Activated CD4-positive, alpha-beta T cell treated with anti-CD3 and anti-CD28 coated beads, Interleukin-2, amount 10 ng/mL, durations not matched to agents 7 days and 5 days (primary cell): ENCODE measurements around the gene NR1D2. TPM values are rescaled to one million over a fixed set of nuclear protein-coding genes. Genes with fewer than 3 reads are reported as not detected.

Experiments used
- CTCF ChIA-PET: fragments of 350-600 bp; sonication (Branson Sonifier 250); formaldehyde crosslinking; loops from one replicate; lab custom pipeline; 2021; ENCODE audit warnings: antibody characterized with exemption; lab: Charles Lee
- POLR2A ChIA-PET: fragments of 350-600 bp; sonication (Branson Sonifier 250); formaldehyde crosslinking; loops from one replicate; lab custom pipeline; 2021; ENCODE audit warnings: antibody characterized with exemption; lab: Charles Lee
- DNase-seq: peaks from one replicate; pipeline ENCODE4 v3.0.0-alpha.2; 2020
- H3K27ac Mint-ChIP-seq: one replicate; pipeline ENCODE4 v1.8.0; 2021; ENCODE audit warnings: mild to moderate bottlenecking, moderate library complexity, mixed read lengths
- H3K27me3 Mint-ChIP-seq: one replicate; pipeline ENCODE4 v1.8.0; 2021; ENCODE audit warnings: mixed read lengths
- H3K36me3 Mint-ChIP-seq: one replicate; pipeline ENCODE4 v1.8.0; 2021; ENCODE audit warnings: low read depth, mixed read lengths
- H3K4me1 Mint-ChIP-seq: one replicate; pipeline ENCODE4 v1.8.0; 2021; ENCODE audit warnings: mixed read lengths
- H3K4me3 Mint-ChIP-seq: one replicate; pipeline ENCODE4 v1.8.0; 2021; ENCODE audit warnings: mild to moderate bottlenecking, moderate library complexity, mixed read lengths
- H3K9me3 Mint-ChIP-seq: one replicate; pipeline ENCODE4 v1.8.0; 2021; ENCODE audit warnings: mixed read lengths
- total RNA-seq, 2 experiments: library from RNA; stranded (reverse); gene quantifications; one replicate each; pipeline ENCODE4 v1.2.3, GENCODE V29; 2021

NR1D2 gene
- total RNA-seq, 2 experiments from 2014 or later, result 5.9 TPM

DNA sequence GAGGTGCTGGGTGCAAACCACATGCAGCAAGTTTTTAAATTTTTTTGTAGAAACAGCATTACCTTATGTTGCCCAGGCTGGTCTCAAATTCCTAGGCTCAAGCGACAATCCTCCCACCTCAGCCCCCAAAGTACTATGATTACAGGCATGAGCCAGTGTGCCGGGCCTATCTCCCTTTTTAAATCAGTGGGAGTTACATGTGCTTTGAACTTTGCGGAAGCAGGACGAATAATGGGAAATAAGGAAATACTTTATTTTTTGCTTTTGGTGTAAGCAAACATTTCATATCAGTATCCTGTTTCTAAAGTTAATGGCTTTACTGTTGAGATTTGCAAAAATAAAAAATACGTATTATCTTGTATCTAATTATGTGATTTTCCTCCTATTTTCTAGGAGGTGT, 9.1 kb downstream of the NR1D2 start:
- Mint-ChIP-seq H3K4me1 (peaks cover 32% of the 10 kb centered on the region), H3K9me3 (peaks cover 2% of the 10 kb centered on the region), H3K4me3 (no peak overlapping the region), H3K27me3 (no peaks in the 10 kb centered on the region), H3K27ac (no peak overlapping the region), H3K36me3 (peaks cover 1% of the 10 kb centered on the region)
- CTCF ChIA-PET, result no interaction called here
- no peak for DNase-seq
- POLR2A ChIA-PET, result no interaction called here

DNA sequence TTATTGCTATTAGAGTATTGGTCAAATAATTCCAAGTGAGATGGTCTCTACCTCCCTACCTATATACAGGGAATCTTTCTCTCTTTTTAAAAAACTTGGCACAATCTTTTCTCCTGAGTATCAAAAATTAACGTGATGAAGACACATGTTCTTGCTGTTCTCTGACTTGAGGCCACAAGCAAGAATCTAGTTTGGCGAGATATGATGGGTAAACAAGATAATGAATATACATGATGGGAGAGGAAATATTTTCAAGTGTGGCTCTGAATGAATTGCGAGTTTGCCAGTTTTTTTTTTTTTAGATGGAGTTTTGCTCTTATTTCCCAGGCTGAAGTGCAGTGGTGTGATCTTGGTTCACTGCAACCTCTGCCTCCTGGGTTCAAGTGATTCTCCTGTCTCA, 11.6 kb downstream of the NR1D2 start:
- peaks cover 11% of the 10 kb centered on the region for H3K4me1 Mint-ChIP-seq
- no peak overlapping the region for H3K4me3 Mint-ChIP-seq
- DNase-seq, result no peak
- ChIA-PET POLR2A (interaction anchor here (0.6 kb wide), 1 partner anchor 10 kb away, joined by 4 read pairs; no protein-coding TSS in a partner anchor), CTCF (no interaction called here)
- H3K27me3 Mint-ChIP-seq, result no peaks in the 10 kb centered on the region
- H3K36me3 Mint-ChIP-seq, result no peaks in the 10 kb centered on the region
- H3K27ac Mint-ChIP-seq, result no peak overlapping the region
- no peaks in the 10 kb centered on the region for H3K9me3 Mint-ChIP-seq

DNA sequence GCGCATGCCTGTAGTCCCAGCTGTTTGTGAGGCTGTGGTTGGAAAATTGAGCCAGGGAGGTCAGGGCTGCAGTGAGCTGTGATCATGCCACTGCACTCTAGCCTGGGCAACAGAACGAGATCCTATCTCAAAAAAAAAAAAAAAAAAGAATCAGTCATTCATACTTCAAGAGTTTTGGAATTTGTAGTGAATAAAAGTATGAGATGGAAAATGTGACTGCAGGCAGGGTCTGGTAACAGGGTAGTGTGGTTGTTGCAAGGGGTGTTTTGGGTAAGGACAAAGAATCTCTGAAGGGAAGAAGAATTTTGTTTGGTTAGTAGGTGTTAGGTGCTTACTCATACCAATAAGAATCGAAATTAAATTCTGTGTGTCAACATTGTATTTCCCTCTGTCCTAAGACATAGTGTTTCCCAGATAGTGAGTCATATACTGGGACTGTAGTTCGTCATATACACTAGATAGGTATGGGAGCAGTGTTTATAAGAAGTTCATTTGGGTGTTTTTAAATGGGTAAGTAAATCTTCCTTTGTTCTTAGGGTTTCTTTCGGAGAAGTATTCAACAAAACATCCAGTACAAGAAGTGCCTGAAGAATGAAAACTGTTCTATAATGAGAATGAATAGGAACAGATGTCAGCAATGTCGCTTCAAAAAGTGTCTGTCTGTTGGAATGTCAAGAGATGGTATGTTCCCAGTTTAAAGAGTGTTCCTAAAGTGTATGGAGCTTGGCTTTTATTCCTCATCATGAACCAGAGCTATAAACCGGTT, 14.2 kb downstream of the NR1D2 start:
- Mint-ChIP-seq H3K36me3 (peaks cover 6% of the 10 kb centered on the region), H3K4me3 (no peak overlapping the region), H3K27ac (no peak overlapping the region), H3K9me3 (no peaks in the 10 kb centered on the region), H3K4me1 (peaks cover 3% of the 10 kb centered on the region), H3K27me3 (no peaks in the 10 kb centered on the region)
- CTCF ChIA-PET, result interaction anchor here (0.7 to 1.6 kb wide), 2 partner anchors 9 to 35 kb away, joined by 3 to 4 read pairs; no protein-coding TSS in a partner anchor
- POLR2A ChIA-PET, result no interaction called here
- no peak for DNase-seq

DNA sequence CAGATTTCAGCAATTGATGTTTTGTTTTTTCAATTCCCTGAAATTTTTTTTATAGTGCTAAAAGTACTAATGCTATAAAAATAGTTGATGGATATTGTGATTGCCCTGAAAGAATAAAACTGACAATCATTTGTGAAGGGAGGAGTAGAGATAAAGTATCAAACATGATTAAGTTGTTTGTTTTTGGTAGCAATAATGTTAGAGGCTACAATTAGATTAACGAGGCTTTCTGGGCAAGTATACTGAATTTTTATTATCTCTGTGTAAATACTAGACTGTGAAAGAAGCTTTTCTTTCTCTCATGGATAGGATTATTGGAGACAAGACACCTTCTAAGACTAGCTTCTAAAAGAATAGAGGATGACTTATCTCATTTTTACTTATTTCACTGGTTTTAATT, 15.6 kb downstream of the NR1D2 start:
- Mint-ChIP-seq H3K4me1 (peaks cover 3% of the 10 kb centered on the region), H3K36me3 (peaks cover 12% of the 10 kb centered on the region), H3K9me3 (no peaks in the 10 kb centered on the region), H3K27me3 (no peaks in the 10 kb centered on the region), H3K27ac (no peak overlapping the region), H3K4me3 (no peak overlapping the region)
- POLR2A ChIA-PET, result no interaction called here
- DNase-seq, result no peak
- CTCF ChIA-PET, result no interaction called here

DNA sequence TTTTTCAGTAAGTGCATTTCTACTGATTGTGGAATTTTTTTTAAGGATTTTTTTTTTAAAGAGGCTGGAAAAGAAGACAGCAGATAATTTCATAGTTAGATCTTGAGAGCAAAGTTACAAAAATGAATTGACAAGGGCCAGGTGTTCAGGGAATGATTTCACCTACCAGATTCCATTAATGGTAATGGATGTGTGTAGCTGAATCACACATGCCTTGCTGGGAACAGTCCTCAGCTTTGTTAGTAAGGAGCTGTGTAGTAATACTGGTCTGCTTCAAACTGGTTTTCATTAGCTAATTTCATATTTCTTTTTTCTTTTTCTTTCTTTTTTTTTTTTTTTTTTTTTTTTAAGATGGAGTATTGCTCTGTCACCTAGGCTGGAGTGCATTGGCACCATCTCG, 16.0 kb downstream of the NR1D2 start:
- Mint-ChIP-seq H3K36me3 (peaks cover 12% of the 10 kb centered on the region), H3K4me3 (no peak overlapping the region), H3K4me1 (peaks cover 3% of the 10 kb centered on the region), H3K9me3 (no peaks in the 10 kb centered on the region), H3K27ac (no peak overlapping the region), H3K27me3 (no peaks in the 10 kb centered on the region)
- ChIA-PET POLR2A (no interaction called here), CTCF (no interaction called here)
- DNase-seq, result no peak

DNA sequence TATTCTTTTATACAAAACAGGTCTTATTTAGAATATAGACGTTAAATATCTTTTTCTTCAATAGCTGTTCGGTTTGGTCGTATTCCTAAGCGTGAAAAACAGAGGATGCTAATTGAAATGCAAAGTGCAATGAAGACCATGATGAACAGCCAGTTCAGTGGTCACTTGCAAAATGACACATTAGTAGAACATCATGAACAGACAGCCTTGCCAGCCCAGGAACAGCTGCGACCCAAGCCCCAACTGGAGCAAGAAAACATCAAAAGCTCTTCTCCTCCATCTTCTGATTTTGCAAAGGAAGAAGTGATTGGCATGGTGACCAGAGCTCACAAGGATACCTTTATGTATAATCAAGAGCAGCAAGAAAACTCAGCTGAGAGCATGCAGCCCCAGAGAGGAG, 16.8 kb downstream of the NR1D2 start:
- ChIA-PET POLR2A (no interaction called here), CTCF (no interaction called here)
- H3K9me3 Mint-ChIP-seq, result no peaks in the 10 kb centered on the region
- no peak overlapping the region for H3K27ac Mint-ChIP-seq
- no peak for DNase-seq
- H3K4me1 Mint-ChIP-seq, result peaks cover 3% of the 10 kb centered on the region
- no peaks in the 10 kb centered on the region for H3K27me3 Mint-ChIP-seq
- no peak overlapping the region for H3K4me3 Mint-ChIP-seq
- H3K36me3 Mint-ChIP-seq, result peaks cover 12% of the 10 kb centered on the region

DNA sequence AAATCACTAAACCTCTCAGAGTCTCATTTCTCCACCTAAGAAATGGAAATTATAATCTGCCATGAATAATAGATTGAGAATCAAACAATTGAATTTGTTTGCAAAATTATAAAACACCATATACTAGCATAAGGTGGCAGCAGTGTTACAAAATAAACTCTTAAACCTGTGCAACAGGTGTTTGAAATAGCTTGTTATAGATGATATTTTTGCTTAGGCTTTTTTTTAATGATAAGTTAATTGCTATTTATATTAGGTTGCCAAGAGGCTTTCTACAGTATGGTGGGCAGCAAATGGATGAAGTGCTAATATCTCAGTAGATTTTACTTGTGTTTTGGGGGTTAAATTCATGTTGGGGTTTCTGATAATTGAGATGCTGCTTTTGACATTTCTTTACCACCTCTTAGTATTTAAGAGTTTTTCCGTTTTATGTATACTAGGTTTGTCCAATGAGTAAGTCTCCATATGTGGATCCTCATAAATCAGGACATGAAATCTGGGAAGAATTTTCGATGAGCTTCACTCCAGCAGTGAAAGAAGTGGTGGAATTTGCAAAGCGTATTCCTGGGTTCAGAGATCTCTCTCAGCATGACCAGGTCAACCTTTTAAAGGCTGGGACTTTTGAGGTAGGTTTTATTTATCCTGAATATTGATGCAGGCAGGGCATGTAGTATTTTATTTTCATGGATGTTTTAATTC, 19.6 kb downstream of the NR1D2 start:
- POLR2A ChIA-PET, result no interaction called here
- Mint-ChIP-seq H3K36me3 (peaks cover 18% of the 10 kb centered on the region), H3K4me1 (no peaks in the 10 kb centered on the region), H3K27me3 (no peaks in the 10 kb centered on the region), H3K9me3 (no peaks in the 10 kb centered on the region), H3K4me3 (no peak overlapping the region), H3K27ac (no peak overlapping the region)
- no peak for DNase-seq
- CTCF ChIA-PET, result interaction anchor here (1.0 kb wide), 1 partner anchor 66 kb away, joined by 3 read pairs; no protein-coding TSS in a partner anchor

DNA sequence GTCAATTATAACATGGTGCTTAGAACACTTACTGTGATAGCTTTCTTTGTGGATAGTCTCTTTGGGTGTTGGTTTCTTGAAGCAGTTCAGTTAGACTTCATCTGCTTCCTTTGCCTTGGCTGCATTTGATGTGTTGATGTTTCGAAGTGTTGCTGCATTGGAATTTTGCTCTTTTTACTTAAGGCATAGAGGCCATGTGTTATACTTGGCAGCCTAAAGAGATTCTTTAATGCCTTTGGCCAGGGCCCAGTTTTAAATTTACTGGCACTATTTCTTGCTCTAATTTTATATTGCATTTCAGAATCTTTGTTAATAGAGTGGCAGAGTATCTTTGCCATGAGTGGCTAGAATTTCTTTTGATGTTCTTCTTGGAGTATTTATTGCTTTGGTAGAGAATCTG, 21.2 kb downstream of the NR1D2 start:
- CTCF ChIA-PET, result interaction anchor here (0.6 kb wide), 1 partner anchor 14 kb away, joined by 4 read pairs; no protein-coding TSS in a partner anchor
- no peak overlapping the region for H3K27ac Mint-ChIP-seq
- no peaks in the 10 kb centered on the region for H3K4me1 Mint-ChIP-seq
- no peak overlapping the region for H3K4me3 Mint-ChIP-seq
- no peaks in the 10 kb centered on the region for H3K9me3 Mint-ChIP-seq
- POLR2A ChIA-PET, result no interaction called here
- no peak for DNase-seq
- peaks cover 20% of the 10 kb centered on the region for H3K36me3 Mint-ChIP-seq
- no peaks in the 10 kb centered on the region for H3K27me3 Mint-ChIP-seq

DNA sequence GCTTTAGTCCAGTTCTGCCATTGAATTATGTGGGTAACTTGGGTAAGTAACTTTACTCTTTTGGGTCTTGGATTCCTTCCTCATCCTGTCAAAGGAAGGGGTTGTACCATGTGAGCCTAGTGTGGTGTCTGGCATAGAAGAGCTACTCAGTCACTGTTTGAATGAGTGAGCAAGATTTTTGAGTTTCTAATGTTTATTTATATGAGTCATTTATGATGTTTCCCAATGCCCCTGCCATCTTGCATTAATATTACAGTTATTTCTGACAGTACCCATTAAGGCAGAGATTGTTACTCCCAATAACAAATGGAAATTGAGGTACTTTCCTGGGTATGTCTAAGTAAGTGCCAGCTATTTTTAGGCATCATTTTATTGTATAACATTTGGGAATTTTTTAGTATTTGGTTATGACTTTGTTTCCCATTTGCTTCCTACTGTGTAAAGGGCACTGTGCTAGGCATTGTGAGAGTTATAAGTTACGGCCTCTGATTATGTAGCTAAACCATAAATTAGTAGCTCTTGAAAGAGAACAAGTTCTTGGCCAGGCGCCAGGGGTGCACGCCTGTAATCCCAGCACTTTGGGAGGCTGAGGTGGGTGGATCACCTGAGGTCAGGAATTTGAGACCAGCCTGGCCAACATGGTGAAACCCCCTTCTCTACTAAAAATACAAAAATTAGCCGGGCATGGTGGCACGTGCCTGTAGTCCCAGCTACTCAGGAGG, 23.5 kb downstream of the NR1D2 start:
- no peaks in the 10 kb centered on the region for H3K9me3 Mint-ChIP-seq
- H3K4me3 Mint-ChIP-seq, result no peak overlapping the region
- POLR2A ChIA-PET, result no interaction called here
- no peak overlapping the region for H3K27ac Mint-ChIP-seq
- H3K27me3 Mint-ChIP-seq, result no peaks in the 10 kb centered on the region
- CTCF ChIA-PET, result interaction anchor here (1.2 to 1.4 kb wide), 2 partner anchors 11 to 28 kb away, joined by 3 read pairs; no protein-coding TSS in a partner anchor
- H3K4me1 Mint-ChIP-seq, result no peaks in the 10 kb centered on the region
- H3K36me3 Mint-ChIP-seq, result peaks cover 14% of the 10 kb centered on the region
- no peak for DNase-seq

DNA sequence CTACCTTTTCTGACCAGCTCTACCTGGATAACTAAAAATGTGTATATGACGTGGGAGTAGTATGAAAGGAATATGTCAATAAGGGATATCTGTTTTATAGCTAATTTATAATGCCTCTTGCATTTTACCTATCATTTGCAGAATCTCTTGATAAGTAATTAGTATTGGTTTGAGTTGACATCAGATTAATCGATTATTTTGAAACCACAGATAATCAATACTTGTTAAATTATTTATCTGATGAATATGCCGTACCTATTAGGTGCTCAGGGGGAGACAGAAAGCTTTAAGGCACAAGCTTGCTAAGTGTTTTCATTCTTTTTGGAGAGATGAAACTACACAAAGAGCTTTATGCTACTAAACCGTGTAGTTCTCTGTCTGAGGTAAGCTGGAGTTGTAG, 24.3 kb downstream of the NR1D2 start:
- no peak overlapping the region for H3K27ac Mint-ChIP-seq
- H3K4me1 Mint-ChIP-seq, result no peaks in the 10 kb centered on the region
- H3K9me3 Mint-ChIP-seq, result no peaks in the 10 kb centered on the region
- H3K27me3 Mint-ChIP-seq, result no peaks in the 10 kb centered on the region
- ChIA-PET CTCF (interaction anchor here (1.2 to 1.4 kb wide), 2 partner anchors 11 to 28 kb away, joined by 3 read pairs; no protein-coding TSS in a partner anchor), POLR2A (no interaction called here)
- no peak overlapping the region for H3K4me3 Mint-ChIP-seq
- DNase-seq, result no peak
- peaks cover 14% of the 10 kb centered on the region for H3K36me3 Mint-ChIP-seq

DNA sequence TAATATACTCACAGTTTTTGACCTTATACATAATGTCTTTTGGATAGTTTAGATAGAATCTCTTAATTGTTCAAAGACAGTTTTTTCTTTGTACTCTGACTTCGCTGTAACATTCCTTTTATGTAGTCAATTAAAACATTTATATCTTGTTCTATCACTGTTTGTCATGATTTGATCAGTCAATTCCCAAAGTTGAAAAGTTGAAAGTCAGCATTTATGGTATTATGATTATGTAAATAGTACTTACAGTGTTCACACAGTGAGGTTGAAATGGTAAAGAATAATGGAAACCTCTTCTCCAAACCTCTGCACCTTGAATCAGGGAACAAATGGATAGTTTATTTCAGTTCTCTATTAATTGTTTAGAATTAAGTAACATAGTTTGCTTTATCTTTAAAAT, 26.6 kb downstream of the NR1D2 start:
- Mint-ChIP-seq H3K36me3 (peaks cover 16% of the 10 kb centered on the region), H3K27me3 (no peaks in the 10 kb centered on the region), H3K4me1 (no peaks in the 10 kb centered on the region), H3K9me3 (peaks cover 7% of the 10 kb centered on the region), H3K27ac (no peak overlapping the region), H3K4me3 (no peak overlapping the region)
- DNase-seq, result no peak
- CTCF ChIA-PET, result interaction anchor here (1.4 kb wide), 1 partner anchor 10 kb away, joined by 3 read pairs; no protein-coding TSS in a partner anchor
- POLR2A ChIA-PET, result no interaction called here

DNA sequence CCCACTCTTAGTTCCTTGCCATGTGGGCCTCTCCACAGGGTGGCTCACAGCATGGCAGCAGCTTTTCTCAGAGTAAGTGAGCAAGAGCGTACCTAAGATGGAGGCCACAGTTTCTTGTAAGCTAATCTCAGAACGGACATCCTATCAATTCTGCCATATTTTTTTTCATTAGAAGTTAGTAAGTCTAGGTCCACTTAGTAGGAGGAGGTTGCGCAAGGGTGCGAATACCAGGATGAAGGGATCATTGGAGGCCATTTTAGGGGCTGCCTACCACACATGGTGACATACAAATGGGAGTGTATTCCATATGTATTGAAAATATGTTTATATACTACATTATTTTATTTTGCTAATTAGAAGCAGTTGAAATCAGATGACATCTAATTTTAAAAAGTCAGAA, 31.5 kb downstream of the NR1D2 start:
- H3K27me3 Mint-ChIP-seq, result no peaks in the 10 kb centered on the region
- H3K36me3 Mint-ChIP-seq, result peaks cover 12% of the 10 kb centered on the region
- H3K27ac Mint-ChIP-seq, result no peak overlapping the region
- H3K9me3 Mint-ChIP-seq, result peaks cover 7% of the 10 kb centered on the region
- DNase-seq, result no peak
- CTCF ChIA-PET, result no interaction called here
- H3K4me3 Mint-ChIP-seq, result no peak overlapping the region
- POLR2A ChIA-PET, result no interaction called here
- no peaks in the 10 kb centered on the region for H3K4me1 Mint-ChIP-seq

DNA sequence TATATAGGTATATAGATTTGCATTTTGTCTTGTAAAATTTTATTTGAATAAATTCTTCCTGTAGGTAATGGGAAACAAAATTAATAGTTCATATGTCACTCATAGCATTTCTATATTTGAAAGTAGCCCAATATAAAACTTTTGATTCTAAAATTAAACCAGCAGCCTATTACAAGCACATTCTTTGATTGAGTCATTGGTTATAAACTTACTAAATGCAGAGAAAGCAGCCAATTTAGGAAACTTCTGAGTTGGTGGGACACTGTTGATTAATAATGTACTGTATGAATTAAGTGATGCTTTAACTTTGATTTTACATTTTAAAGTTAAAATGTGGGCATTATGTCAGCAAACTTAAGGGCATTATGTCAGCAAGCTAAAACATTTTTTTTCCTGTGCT, 34.5 kb downstream of the NR1D2 start:
- Mint-ChIP-seq H3K27me3 (no peaks in the 10 kb centered on the region), H3K4me3 (no peak overlapping the region), H3K4me1 (no peaks in the 10 kb centered on the region), H3K27ac (no peak overlapping the region), H3K9me3 (peaks cover 7% of the 10 kb centered on the region), H3K36me3 (peaks cover 12% of the 10 kb centered on the region)
- no peak for DNase-seq
- POLR2A ChIA-PET, result no interaction called here
- CTCF ChIA-PET, result no interaction called here
